ENCODE measurements around the gene PNMT.

Gene PNMT

GRCh38 chr17:39633570-39634183 lies 34.6 kb upstream of the PNMT start:
- no peak for DNase-seq (ENCODE audit: low read depth)

DNA sequence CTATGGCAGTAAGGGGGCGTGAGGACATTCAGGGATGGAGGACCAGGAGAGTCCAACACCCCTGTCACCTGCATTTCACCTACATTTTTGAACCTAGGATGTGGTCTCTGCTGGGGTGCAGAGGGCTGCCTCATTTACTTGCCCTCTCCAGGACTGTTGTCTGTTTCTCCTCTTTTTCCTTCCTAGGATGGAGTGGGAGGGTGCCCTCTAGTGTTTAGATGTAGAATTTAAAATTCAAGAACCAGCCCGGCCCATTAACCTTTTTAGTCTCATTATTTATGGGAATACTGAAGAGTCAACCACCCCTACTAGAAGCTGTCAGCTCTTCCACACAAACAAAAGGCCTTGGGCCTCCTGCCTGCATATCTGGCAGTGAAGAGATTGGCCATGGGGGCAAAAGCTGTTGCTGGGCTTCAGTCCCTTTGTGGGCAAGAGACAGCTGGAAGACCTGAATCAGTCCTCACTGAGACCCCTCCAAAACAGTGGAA lies 33.8 kb upstream of the PNMT start:
- DNase-seq (ENCODE audit: low read depth) = no peak

DNA sequence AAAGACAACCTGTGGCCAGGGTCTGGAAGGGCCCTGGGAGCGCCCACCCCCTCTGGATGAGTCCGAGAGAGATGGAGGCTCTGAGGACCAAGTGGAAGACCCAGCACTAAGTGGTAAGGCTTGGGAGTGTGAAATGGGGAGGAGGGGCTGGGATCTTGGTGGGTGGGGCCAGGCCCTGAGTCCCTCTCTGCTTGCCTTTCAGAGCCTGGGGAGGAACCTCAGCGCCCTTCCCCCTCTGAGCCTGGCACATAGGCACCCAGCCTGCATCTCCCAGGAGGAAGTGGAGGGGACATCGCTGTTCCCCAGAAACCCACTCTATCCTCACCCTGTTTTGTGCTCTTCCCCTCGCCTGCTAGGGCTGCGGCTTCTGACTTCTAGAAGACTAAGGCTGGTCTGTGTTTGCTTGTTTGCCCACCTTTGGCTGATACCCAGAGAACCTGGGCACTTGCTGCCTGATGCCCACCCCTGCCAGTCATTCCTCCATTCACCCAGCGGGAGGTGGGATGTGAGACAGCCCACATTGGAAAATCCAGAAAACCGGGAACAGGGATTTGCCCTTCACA lies 32.6 kb upstream of the PNMT start:
- DNase-seq (ENCODE audit: low read depth) = no peak

DNA sequence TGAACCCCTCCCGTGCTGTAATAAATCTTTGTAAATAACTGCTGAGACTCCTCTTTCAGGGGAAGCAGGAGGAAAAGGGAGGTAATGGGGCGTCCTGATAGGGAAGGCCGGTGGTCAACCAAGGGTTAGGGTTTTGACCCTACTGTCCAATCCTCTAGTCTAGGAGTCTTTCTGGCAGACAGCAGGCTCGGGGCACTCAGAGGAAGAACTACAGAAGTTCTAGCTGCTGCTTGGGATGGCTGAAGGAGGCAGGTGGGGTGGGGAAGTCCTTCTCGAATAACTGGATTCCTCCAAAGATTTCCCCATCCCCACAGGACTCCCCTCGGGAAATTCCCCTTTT lies 31.7 kb upstream of the PNMT start:
- no peak for DNase-seq (ENCODE audit: low read depth)

GRCh38 chr17:39636927-39637736 lies 31.1 kb upstream of the PNMT start, which contains the start of gene STARD3:
Gene STARD3, plus strand, starts transcription at chr17:39637144. Its CDS starts 16,388 bp downstream, at chr17:39653532.
- peak; percentile 86 for DNase-seq (ENCODE audit: low read depth)

DNA sequence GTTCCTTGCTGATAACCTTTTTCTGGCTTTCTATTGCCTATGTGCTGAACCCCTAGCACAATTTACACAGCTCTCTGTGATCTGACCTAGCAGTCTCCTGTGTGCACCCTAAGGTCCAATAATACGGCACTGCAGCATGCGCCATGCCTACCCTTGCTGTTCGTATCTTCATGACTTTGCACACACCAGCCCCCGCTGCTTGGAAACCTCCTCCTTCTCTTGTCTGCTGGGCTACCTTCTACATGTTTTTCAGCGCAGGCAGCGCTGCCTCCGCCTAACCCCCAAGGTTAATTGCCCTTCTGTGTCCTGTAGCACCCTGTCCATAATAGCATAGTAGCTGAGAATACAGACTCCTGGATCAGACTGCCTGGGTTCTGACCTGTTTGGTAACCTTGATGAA lies 29.9 kb upstream of the PNMT start:
- no peak for DNase-seq (ENCODE audit: low read depth)

DNA sequence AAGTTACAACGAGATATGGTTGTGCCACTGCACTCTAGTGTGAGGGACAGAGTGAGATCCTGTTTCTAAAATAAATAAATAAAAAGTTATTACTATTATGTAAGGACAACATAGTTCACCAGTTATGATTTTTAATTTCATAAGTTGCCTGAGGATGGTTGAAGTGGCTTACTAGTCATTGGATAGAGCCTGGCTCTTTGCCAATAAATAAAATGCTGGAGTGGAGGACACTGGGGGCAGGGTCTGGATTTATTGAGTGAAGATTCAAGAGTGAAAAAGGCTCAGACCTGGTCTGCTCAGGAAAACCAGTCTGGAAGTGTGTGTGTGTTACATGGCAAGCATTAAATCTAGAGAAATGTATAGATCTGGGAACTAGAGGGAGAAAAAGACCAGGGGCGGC lies 29.2 kb upstream of the PNMT start:
- DNase-seq (ENCODE audit: low read depth) = no peak

GRCh38 chr17:39639566-39640458 lies 28.4 kb upstream of the PNMT start:
- no peak for DNase-seq (ENCODE audit: low read depth)

GRCh38 chr17:39640591-39641031 lies 27.6 kb upstream of the PNMT start:
- no peak for DNase-seq (ENCODE audit: low read depth)

DNA sequence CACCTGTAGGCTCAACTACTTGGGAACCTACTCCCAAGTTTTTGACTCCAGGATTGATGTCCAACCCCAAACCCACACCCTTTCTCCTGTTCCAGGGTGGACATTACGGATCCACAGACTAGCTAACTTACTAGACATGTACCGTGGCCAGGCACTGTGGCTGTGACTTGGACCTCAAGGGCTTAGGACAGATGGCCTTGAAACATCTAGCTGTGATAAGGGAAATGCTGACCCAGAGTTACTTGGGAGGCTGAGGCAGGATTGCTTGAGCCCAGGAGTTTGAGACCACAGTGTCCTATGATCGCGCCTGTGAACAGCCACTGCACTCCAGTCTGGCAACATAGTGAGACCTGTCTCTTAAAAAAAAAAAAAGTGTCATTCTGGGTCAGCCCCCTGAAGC lies 27.2 kb upstream of the PNMT start:
- DNase-seq (ENCODE audit: low read depth) = no peak

- DNase-seq (ENCODE audit: low read depth) = no peak
These were observed 26.4 kb upstream of the PNMT start for GRCh38 chr17:39641883-39642282.

DNA sequence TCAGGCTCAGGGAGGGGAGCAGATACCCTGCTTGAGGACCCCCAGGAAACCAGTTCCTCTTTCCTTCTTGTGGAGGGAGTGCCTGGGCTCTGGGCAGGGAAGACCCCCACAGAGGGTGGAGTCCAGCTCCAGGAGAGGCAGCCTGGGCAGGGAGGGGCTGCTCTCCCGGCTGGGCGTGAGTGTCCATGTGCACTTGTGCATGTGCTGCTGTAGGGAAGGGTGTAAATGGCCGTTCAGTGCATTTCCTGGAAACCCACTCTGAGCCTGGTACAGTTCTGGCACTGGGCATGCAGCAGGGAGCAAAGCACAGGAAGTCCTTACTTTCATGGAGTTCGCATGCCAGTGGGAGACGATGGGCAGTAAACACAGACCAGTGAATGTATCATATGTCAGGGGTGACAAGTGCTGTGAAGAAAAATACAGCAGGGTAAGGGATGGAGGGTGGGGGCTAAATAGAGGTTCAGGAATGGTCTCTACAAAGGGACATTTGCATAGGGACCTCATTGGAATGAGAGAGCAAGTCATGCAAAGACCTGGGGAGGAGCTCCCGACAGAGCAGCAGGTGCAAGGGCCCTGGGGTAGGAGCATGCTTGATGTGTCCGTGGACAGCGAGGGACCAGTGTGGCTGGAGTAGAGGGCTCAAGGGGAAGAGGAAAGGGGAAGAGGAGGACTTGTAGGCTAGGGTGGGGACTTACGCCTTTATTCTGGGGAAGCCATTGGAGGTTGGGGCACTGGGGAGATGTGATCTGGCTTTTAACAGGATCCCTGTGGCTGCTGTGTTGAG lies 25.8 kb upstream of the PNMT start:
- no peak for DNase-seq (ENCODE audit: low read depth)

GRCh38 chr17:39643271-39643670 lies 25.0 kb upstream of the PNMT start:
- DNase-seq (ENCODE audit: low read depth) = no peak

- no peak for DNase-seq (ENCODE audit: low read depth)
These were observed 21.0 kb upstream of the PNMT start for GRCh38 chr17:39647256-39647655.

DNA sequence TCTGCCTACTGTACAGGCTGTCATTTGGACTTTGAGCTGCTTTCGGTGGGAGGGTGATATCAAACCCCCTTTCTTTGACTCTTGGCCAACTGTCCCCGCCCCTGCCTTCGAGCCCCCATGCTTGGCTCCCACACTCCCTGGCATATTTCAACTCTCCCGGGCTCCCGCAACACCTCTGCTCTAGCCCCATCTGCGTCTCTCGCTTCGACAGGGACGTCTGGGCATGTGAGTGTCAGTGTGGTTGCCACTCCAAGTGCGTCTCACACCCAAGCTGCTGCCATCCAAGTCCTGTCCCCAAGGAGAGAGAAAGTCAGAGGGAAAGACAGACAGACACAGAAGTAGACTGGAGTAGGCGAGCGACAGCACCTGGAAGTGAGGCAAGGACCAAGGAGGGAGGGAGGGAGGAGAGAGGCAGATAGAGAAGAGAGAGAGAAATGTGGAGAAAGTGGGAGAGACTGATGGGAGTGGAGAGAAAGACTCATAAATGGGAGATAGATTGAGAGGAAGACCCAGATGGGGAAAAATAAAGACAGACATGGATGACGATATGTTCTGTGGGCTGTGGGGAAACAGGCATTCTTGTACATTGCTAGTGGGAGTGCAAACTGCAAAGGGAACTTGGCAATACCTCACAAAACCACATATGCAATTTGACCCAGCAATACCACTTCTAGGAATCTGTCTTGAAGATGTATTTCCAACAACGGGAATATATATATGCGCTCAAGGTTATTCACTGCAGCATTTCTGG lies 19.5 kb upstream of the PNMT start:
- DNase-seq (ENCODE audit: low read depth) = no peak

GRCh38 chr17:39650121-39650579 lies 18.1 kb upstream of the PNMT start:
- DNase-seq (ENCODE audit: low read depth) = no peak

GRCh38 chr17:39651923-39652586 lies 16.2 kb upstream of the PNMT start:
- DNase-seq (ENCODE audit: low read depth) = no peak

DNA sequence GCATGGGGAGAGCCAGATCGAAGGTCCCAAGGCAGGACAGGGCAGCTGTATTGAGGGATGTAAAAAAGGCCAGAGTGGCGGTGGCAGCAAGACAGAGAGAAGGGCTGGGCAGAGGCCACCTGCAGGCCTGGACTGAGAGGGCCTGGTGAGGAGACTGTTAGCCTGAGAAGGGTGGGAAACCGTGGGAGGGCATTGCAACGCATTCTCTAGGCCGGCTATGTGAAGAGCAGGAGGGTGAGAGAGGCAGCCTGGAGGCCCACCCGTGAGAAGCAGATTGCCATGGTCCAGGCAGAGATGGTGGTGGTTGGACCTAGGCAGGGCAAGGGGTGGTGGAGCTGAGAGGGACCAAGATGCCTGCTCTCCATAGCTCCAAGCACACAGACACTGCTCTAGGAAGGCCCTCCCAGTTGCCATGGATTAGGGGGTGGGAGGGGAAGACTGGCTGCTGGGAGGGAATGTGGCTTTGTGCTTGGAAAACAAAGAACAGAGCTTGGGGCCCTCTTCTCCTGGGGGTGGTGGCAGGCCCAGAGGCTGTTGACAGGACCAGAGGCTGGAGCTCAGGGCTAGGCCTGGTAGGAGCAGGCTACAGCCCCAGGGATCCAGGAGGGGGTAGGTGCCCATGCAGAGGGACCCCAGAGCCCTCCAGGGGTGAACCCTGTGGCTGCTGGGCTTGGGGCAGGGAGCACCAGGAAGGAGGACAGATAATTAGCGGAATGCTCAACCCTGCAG lies 15.5 kb upstream of the PNMT start:
- no peak for DNase-seq (ENCODE audit: low read depth)

- DNase-seq (ENCODE audit: low read depth) = no peak
These were observed 15.0 kb upstream of the PNMT start for GRCh38 chr17:39653316-39653661.
